SKM-1 (cell line): ENCODE data around the gene LXN.

Source experiments
- DNase-seq: peaks from one replicate; lab custom pipeline; 2025; ENCODE audit not compliant: unreplicated experiment; lab: John Stamatoyannopoulos, UW

LXN gene

DNA sequence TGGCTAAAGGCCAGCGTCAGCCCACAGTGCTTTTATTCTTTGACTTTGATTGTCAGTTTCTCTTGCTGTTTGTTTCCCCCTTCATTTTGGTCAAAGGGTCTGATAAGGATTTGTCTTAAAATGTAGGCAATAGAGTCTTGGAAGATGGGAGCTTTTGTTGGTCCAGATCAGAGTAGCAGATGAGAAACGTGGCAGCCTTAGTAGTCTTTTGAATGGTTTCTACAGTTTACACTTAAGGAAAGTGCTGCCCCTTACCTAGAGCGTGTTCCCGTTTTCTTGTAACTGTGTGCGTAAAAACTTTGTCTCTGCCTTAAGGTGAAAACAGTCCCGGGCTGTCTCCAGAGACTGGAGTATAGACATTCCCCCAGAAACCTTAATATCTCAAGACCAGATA is 630 bp downstream of the LXN start:
- DNase-seq: no peak

DNA sequence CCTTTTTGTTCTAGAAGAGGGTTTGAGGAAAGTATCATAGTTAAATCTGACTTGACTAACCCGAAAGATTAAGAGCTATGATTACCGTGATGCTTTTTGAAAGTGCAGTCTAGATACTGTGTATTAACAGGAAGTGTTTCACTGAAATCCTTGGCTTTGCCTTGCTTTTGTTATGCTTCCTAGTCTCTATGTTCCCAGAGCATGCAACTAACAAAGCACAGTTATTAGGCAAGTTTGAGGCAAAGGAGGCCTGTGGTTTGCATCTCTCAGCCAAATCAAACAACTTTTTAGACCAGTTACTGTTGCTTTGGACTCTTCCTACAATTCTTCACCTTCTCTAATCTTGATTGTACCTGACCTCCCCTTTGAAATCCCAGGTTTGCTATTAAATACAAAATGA is 3.9 kb downstream of the LXN start:
- no peak for DNase-seq

- no peak for DNase-seq
Measured at GRCh38 chr3:158666416-158666815, 6.0 kb downstream of the LXN start.

GRCh38 chr3:158663832-158664231 is 8.6 kb downstream of the LXN start:
- no peak for DNase-seq

- no peak for DNase-seq
Measured at GRCh38 chr3:158663246-158663645, 9.2 kb downstream of the LXN start.

DNA sequence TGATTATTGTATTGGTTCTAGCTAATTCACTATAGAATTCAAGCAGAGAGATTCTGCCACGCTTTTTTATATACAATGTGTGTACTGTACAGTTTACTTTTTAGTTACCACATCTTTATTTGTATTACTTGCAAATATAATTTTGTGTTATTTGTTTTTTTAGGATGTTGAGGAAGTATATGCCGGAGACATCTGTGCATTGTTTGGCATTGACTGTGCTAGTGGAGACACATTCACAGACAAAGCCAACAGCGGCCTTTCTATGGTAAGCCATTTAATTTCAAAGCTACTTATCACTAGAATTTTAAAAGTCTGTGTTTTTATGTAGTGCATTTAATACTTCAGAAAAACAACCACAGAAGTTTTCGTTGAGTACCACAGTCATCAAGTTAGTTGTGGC is 11.7 kb downstream of the LXN start:
- DNase-seq: no peak

GRCh38 chr3:158659454-158660237 is 12.8 kb downstream of the LXN start:
- peak; percentile 16 for DNase-seq

GRCh38 chr3:158658889-158659288 is 13.6 kb downstream of the LXN start:
- DNase-seq: no peak

GRCh38 chr3:158652463-158652862 is 20.0 kb downstream of the LXN start:
- DNase-seq: no peak

GRCh38 chr3:158651192-158651591 is 21.3 kb downstream of the LXN start:
- no peak for DNase-seq

DNA sequence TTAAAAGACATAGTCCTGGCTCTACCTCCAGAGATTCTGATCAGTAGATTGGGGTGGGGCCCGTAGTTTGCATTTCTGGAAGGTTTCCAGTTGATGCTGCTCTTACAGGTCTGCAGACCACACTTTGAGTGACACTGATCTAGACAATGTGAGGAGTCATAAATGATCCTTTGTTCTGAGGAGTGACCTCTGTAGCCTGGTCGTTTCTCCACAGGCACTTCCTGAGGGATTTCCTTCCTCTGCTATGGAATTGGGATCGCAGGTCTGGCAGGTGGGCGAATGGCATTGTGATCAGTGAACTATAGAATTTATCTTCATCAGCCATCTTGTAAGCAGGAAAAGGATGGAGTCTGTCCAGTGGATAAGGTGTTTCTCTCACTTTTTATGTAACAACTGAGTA is 22.7 kb downstream of the LXN start:
- no peak for DNase-seq

DNA sequence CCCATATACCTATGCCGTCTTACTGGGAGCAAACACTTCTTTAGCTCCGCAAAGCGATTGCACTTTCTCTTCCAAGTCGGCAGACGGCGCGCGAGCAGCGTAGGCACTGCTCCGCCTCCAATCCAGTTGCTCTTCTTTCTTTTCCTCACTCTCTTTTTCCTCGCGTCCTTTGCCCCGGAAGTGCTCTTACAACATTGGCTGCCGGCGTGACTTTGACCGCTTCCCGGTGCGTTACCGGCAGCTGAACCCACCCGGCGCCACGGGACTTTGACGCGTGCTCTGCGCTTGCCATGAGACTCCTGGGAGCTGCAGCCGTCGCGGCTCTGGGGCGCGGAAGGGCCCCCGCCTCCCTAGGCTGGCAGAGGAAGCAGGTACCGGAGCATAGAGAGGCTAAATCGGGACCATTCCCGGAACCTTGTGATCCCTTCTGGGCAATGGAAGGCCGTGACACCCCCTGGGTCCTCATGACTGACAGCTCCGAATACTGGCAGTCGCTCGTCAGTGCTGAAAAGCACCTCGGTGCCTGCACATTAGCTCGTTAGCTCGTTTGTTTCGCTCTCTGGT is 28.0 kb downstream of the LXN start, which contains the start of gene GFM1:
GFM1 (plus strand) TSS at position 183 of the 564 bp plus-strand sequence; CDS start at position 291, 108 bp downstream.
- DNase-seq: peak; percentile 99

GRCh38 chr3:158642474-158643210 is 29.8 kb downstream of the LXN start:
- DNase-seq: no peak

- no peak for DNase-seq
Measured at GRCh38 chr3:158642005-158642404, 30.4 kb downstream of the LXN start.

GRCh38 chr3:158640646-158641045 is 31.8 kb downstream of the LXN start:
- no peak for DNase-seq

GRCh38 chr3:158631981-158632380 is 40.5 kb downstream of the LXN start:
- no peak for DNase-seq

- DNase-seq: no peak
Measured at GRCh38 chr3:158625881-158626280, 46.6 kb downstream of the LXN start.

DNA sequence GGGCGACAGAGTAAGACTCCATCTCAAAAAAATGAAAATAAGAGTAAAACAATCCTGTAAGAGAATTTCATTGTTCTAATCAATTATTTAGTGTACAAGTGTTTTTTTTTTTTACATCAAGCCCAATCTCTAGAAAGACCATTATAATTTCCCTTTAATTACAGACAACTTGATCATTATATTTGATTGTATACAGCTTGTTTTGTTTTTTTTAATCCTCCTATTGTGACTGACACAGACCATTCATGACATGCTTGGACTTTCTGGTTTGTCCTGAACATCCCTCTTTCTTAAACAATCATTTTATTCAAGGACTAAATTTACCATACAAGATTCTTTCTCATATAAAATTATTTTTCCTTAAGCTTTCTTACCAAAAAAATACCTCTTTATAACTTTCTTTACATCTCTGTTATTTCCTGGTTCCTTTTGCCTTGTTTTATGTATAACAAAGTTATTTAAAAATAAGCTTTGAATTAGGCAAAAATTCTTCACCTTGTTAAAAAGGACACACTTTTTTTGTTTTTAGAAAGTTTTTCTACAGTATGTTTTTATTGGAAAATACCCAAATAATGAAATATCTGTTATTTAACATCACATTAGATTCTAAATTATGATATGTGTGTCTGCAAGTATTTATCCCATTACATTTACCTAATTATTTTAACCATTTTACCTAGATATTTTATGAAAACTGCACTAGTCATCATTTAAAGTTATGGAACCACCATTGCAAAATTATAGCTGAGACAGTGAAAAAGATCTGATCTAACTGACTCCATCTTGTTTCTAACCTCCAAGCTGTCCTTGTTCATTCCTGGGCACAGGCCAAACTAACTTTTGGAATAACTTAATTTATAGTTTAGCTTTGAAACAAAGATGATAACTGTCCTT is 54.2 kb downstream of the LXN start:
- DNase-seq: no peak
